ENCODE data around the gene DMRTB1. TPM values are rescaled to one million over a fixed set of nuclear protein-coding genes. Genes with fewer than 3 reads are reported as not detected.

DMRTB1 gene
- not detected in 5 replicates for total RNA-seq (2022; extraction: Qiagen RNA extraction)

DNA sequence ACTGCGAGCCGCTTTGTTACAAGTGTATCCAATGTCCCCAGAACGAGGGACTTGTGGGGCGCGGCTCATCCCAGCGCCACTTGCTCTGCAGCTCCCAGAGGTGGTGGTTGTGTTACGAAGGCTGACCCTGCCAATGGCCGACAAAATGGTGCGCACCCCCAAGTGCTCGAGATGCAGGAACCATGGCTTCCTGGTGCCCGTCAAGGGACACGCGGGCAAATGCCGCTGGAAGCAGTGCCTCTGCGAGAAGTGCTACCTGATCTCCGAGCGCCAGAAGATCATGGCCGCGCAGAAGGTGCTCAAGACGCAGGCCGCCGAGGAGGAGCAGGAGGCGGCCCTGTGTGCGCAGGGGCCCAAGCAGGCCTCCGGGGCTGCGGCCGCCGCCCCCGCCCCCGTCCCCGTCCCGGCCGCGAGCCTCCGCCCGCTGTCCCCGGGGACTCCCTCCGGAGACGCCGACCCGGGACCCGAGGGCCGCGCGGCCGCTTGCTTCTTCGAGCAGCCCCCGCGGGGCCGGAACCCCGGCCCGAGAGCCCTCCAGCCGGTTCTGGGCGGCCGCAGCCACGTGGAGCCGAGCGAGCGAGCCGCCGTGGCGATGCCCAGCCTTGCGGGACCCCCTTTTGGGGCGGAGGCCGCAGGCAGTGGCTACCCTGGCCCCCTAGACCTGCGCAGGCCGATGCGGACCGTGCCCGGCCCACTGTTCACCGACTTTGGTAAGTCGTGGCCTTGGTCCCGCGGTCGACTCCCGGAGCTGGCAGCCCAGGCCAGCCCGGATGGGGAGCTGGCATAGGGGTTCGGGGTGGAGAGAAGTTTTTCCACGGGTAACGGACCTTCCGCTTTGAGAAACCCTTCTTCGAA lies at the start of gene DMRTB1:
DMRTB1 (plus strand) TSS at position 79 of the 855 bp plus-strand sequence; CDS start at position 134, 55 bp downstream.

Other genes with a start within 250 kb of the DMRTB1 start
- gene CZIB, start 238.8 kb upstream of the DMRTB1 start, total RNA-seq (2022; extraction: Qiagen RNA extraction), result 28.0 to 31.6 TPM (median 29.8 TPM) in 5 replicates
- gene MAGOH, start 220.9 kb upstream of the DMRTB1 start, total RNA-seq (2022; extraction: Qiagen RNA extraction), result 60.6 to 80.7 TPM (median 64.0 TPM) in 5 replicates
- 27.4 to 38.4 TPM (median 34.1 TPM) in 5 replicates for gene LRP8, start 131.3 kb upstream of the DMRTB1 start, total RNA-seq (2022; extraction: Qiagen RNA extraction)

All from A549 treated with AZD2906 at 1 μM for 4 hours (cell line).